OCI-M2 (cell line): ENCODE results near the gene IL12B.
"Not testable (repeated sequence)": the region's sequence is repeated elsewhere in the genome, so short reads cannot be mapped to it uniquely, and the experiment has no call there.

Source experiments
- DNase-seq: peaks from one replicate; lab custom pipeline; 2025; ENCODE audit not compliant: unreplicated experiment; lab: John Stamatoyannopoulos, UW

Gene IL12B

DNA sequence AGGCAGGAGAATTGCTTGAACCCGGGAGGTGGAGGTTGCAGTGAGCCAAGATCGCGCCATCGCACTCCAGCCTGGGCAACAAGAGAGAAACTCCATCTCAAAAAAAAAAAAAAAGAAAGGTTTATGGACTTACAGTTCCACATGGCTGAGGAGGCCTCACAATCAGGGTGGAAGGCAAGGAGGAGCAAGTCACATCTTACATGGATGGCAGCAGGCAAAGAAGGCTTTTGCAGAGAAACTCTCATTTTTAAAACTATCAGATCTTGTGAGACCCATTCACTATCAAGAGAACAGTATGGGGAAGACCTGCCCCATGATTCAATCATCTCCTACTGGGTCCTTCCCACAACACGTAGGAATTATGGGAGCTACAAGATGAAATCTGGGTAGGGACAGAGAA, 33.0 kb downstream of the IL12B start:
- DNase-seq: not testable (repeated sequence)

GRCh38 chr5:159294921-159295320, 35.4 kb downstream of the IL12B start:
- no peak for DNase-seq

DNA sequence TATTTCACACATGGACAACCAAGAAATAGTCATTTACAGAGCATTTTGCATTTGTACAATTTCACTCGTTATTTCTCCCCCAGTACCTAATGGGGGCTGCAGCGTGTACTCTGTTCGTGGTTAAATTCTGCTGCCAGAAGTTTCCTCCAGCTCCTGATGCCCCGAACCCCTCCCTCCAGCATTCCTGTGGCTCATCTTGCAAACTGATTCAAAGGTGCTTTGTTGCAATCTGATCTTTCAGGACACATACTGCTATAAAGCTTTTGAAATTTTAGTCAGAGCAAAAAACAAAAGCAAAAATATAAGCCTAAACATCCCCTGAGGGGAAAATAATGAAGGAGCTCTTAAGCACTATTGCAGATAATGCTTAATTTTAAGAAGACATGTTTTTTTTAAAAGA, 39.5 kb downstream of the IL12B start:
- DNase-seq: no peak

DNA sequence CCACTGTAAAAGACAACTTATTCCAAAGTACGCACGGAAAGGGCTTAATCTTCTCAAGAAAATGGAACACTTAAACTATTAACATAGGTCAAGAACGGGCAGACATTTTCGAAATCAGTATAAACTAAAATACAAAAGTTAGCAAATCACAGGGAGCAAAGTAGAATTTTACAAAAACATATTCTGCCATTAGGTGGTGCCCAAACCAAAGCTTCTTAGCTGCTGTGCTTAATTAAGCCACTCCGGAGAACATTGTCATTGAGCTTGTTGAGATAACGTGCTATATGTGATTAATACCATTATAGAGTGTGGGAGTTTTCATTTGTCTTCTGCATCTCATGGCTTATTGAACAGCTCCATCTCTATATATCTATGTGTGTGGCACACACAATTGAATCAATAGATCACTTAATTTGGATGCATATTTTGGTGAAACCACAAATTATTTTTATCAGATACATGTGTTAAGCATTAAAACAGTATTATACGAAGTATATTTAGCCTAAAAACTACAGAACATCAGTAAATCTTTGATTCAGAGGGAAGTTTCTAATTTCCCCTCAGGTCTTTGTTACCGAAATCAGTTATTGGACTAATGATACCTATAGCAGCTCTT, 43.8 kb downstream of the IL12B start:
- DNase-seq: no peak

- DNase-seq: no peak
Observed at GRCh38 chr5:159274676-159275075, 55.6 kb downstream of the IL12B start.

GRCh38 chr5:159273923-159274322, 56.4 kb downstream of the IL12B start:
- DNase-seq: no peak

- no peak for DNase-seq
Observed at GRCh38 chr5:159269723-159270122, 60.6 kb downstream of the IL12B start.

DNA sequence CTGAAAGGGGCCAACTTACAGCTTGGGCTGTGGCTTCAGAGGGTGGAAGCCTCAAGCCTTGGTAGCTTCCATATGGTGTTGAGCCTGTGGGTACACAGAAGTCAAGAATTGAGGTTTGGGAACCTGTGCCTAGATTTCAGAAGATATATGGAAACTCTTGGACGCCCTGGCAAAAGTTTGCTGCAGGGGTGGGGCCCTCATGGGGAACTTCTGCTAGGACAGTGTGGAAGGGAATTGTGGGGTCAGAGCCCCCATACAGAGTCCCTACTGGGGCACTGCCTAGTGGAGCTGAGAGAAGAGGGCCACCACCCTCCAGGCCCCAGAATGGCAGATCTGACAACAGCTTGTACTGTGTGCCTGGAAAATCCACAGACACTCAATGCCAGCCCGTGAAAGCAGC, 63.5 kb downstream of the IL12B start:
- not testable (repeated sequence) for DNase-seq
